Retinal pigment epithelial cell (primary cell): ENCODE results near the gene MYO9A.

ENCODE experiments used
- DNase-seq: peaks from one replicate; pipeline ENCODE4 v3.0.0-alpha.2; 2010; ENCODE audit warnings: low read depth
- H3K4me3 ChIP-seq: 2 replicates; pipeline ENCODE4 v1.5.1; 2011; ENCODE audit warnings: mild to moderate bottlenecking, low read length, control low read depth, moderate library complexity
- CTCF ChIP-seq: conservative IDR thresholded peaks from 2 replicates; pipeline ENCODE4 v1.5.1; 2011; ENCODE audit warnings: low read depth, low read length, control low read depth, inconsistent platforms

MYO9A gene

GRCh38 chr15:71782422-71783165 lies 335.4 kb downstream of the MYO9A start:
- TF ChIP-seq CTCF, result no peak
- DNase-seq, result no peak
- H3K4me3 ChIP-seq, result no peak overlapping the region

GRCh38 chr15:71781965-71782265 lies 336.0 kb downstream of the MYO9A start:
- no peak for DNase-seq
- no peak overlapping the region for H3K4me3 ChIP-seq
- TF ChIP-seq CTCF, result no peak

- no peak for DNase-seq
- no peak overlapping the region for H3K4me3 ChIP-seq
- TF ChIP-seq CTCF, result no peak
Observed at GRCh38 chr15:71781179-71781964, 336.6 kb downstream of the MYO9A start.

GRCh38 chr15:71780115-71780976 lies 337.6 kb downstream of the MYO9A start:
- peak; percentile 79 for TF ChIP-seq CTCF
- no peak for DNase-seq

GRCh38 chr15:71779073-71779797 lies 338.7 kb downstream of the MYO9A start:
- TF ChIP-seq CTCF, result no peak
- DNase-seq, result no peak
- H3K4me3 ChIP-seq, result no peak overlapping the region

More at GRCh38 chr15:71780115-71780976, 337.6 kb downstream of the MYO9A start:
- H3K4me3 ChIP-seq, result no peak overlapping the region

- no peak for DNase-seq
- no peak overlapping the region for H3K4me3 ChIP-seq
- no peak for TF ChIP-seq CTCF
Observed at GRCh38 chr15:71777216-71777943, 340.6 kb downstream of the MYO9A start.
